ENCODE data around the gene PRKG2. TPM values are rescaled to one million over a fixed set of nuclear protein-coding genes. Genes with fewer than 3 reads are reported as not detected.

Gene PRKG2
- total RNA-seq, 4 donors from 2014 or later = 0.44 to 4.1 (median 1.1) TPM

GRCh38 chr4:81052119-81053068 lies 162.6 kb downstream of the PRKG2 start:
- no peak for TF ChIP-seq CTCF (IDR thresholded peaks at IDR 0.05; ENCODE audit: low read depth)

- no peak for TF ChIP-seq CTCF (IDR thresholded peaks at IDR 0.05; ENCODE audit: low read depth)
Observed at GRCh38 chr4:81049907-81050306, 165.1 kb downstream of the PRKG2 start.

DNA sequence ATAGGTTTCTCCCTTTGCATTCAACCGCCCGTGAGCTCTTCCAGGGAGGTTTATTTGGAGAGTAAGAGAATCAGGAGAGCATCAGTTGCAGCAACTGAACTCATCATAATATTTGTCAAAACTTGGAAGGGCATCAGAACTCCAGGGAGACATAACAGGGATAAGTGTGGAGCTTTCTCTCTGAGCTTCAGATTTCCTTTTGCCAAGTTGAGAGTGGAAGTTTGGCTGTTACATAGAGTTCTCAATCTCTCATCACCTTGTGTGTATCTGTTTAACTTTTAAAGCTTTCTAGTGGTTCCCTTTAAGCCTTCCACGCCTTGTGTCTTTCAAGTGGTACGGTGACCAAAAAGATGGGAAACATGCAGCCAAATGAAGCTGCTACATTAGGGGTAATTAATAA lies 165.7 kb downstream of the PRKG2 start:
- TF ChIP-seq CTCF (IDR thresholded peaks at IDR 0.05; ENCODE audit: low read depth) = no peak

DNA sequence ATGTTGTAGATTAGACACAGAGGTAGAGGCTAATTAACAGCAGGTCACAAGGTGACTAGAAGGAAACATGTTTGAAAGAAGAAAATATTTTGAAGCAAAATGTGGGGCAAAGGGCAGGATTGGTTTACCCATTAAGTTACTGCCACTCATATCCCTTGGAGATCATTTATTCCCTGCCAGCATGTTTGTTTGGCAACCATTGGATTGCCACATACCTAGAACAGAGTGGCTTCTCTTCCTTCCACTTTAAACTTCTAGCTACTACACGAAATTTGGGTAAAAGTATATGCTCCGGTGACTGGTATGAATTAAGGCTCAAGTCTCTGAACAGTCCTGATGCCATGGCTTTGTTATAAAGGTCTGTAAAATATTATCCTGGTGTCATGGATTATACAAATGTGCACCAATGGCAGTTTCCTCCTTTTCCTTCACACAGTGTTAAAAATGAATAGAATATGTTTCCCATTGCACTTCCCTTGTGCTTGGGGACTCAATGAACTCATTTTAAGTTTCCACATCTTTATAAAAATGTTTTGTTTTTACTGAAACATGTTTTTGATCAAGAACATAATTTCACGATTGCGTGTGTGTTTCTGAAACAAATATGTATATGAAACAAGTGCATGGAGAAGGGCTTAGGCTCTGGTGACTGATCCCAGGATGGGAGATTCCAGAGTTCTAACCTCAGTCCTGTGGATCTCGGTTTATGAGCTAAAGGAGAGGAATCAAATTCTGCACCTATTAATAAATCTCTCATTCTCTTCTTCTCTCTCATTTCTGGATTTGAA lies 172.2 kb downstream of the PRKG2 start:
- TF ChIP-seq CTCF (IDR thresholded peaks at IDR 0.05; ENCODE audit: low read depth) = no peak

DNA sequence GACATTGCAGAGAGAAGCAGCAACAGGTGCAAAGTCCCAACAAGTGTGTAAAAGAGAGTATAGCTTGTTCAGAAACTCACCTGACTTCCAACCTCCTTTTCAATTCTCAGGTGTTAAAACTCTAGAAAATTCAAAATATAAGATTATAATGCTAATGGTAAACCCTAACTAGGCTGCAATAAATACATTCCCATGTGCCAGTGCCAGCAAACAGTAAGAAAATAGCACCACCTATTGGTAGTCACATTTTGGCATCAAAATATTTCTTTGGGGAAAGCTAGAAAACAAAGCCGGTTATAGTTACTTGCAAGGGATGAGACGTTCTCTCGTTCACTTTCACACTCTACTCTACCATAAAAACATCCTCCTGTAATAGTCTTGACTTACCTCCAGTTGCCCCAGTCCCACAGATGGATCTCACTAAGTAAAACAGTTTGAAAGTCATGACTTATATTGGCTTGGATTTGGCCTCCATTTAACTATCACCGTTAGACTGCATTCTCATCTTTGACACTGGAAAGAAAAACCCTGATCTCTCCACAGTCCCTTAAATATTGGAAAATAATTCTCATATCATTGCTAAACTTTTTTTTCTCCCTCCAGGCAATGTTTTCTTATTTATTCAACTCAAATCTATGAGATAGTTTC lies 174.9 kb downstream of the PRKG2 start:
- TF ChIP-seq CTCF (IDR thresholded peaks at IDR 0.05; ENCODE audit: low read depth) = no peak

- TF ChIP-seq CTCF (IDR thresholded peaks at IDR 0.05; ENCODE audit: low read depth) = no peak
Observed at GRCh38 chr4:81039351-81039972, 175.6 kb downstream of the PRKG2 start.
